ENCODE data around the gene ADGRA1. TPM values are rescaled to one million over a fixed set of nuclear protein-coding genes. Genes with fewer than 3 reads are reported as not detected.

Gene ADGRA1
- total and polyA plus RNA-seq, 10 of the 15 experiments (the other 5 are each of a cell fraction or from before 2014, with no cell fraction given), result not detected

GRCh38 chr10:133104068-133104962 is 16.6 kb downstream of the ADGRA1 start:
- Histone ChIP-seq H3K79me2 (ENCODE audit: control insufficient read depth, insufficient read depth, low read length) (no peaks in the 10 kb centered on the region), H2AFZ (ENCODE audit: control insufficient read depth, low read depth, low read length) (no peak overlapping the region), H3K27ac (ENCODE audit: control insufficient read depth, insufficient read depth) (no peak overlapping the region), H3K9me3 (replicated peaks; ENCODE audit: control insufficient read depth, insufficient read depth, low read length) (no peaks in the 10 kb centered on the region; the same call in 2 of the 3 replicates), H3K9ac (ENCODE audit: control insufficient read depth, insufficient read depth, low read length) (no peak overlapping the region), H3K4me3 (no peak overlapping the region), H3K36me3 (ENCODE audit: control insufficient read depth in 2 of 2, insufficient read depth in 2 of 2, low read length in 1 of 2) (no peaks in the 10 kb centered on the region), H4K20me1 (ENCODE audit: control insufficient read depth, insufficient read depth) (no peaks in the 10 kb centered on the region), H3K4me2 (ENCODE audit: control insufficient read depth, insufficient read depth) (no peak overlapping the region), H3K4me1 (ENCODE audit: control insufficient read depth, insufficient read depth, low read length) (no peaks in the 10 kb centered on the region), H3K27me3 (replicated peaks in 1 of 2; ENCODE audit: control insufficient read depth in 2 of 2, insufficient read depth in 2 of 2, low read length in 1 of 2) (no peaks in the 10 kb centered on the region)
- intact Hi-C loops (cut with micrococcal nuclease; ENCODE audit: unreplicated experiment), result no loop called here
- CTCF ChIA-PET, result no interaction called here
- FAIRE-seq (no peak), DNase-seq (ENCODE audit: low read depth, low spot score) (no peak), ATAC-seq (no peak)
- POLR2A ChIA-PET, result no interaction called here
- WGBS (ENCODE audit: insufficient coverage, insufficient replicate concordance, low lambda C conversion rate, missing lambda C conversion rate), result 48% methylated on average over 34 of the region's 40 CpGs
- BruUV-seq (replicated peaks), result no TSS peak
- SMC1A ChIA-PET (ENCODE audit: uncharacterized antibody, unreplicated experiment), result no interaction called here
- in situ Hi-C loops (cut with MboI), result no loop called here
- RAD21 ChIA-PET (ENCODE audit: unreplicated experiment), result no interaction called here
- TF ChIP-seq ESRRA (IDR thresholded peaks at IDR 0.05; ENCODE audit: low read length), result no peak
- TF ChIP-seq SRF (IDR thresholded peaks at IDR 0.05; ENCODE audit: low read depth in 2 of 2, low read length in 2 of 2), result no peak
- no peak for TF ChIP-seq MTA3 (IDR thresholded peaks at IDR 0.05; ENCODE audit: borderline replicate concordance, low read length)
- TF ChIP-seq MAX (IDR thresholded peaks at IDR 0.05; ENCODE audit: low read depth, low read length), result no peak
- no peak for TF ChIP-seq NR2F1 (conservative IDR thresholded peaks at IDR 0.05)
- TF ChIP-seq STAT3 (IDR thresholded peaks at IDR 0.05; ENCODE audit: low read depth, low read length), result no peak
- TF ChIP-seq MEF2B (IDR thresholded peaks at IDR 0.05; ENCODE audit: partially characterized antibody, poor library complexity, severe bottlenecking), result no peak
- no peak for TF ChIP-seq NR2C1 (IDR thresholded peaks at IDR 0.05)
- no peak for TF ChIP-seq ASH2L (IDR thresholded peaks at IDR 0.05; ENCODE audit: borderline replicate concordance, low read depth)
- no peak for TF ChIP-seq ATF3 (IDR thresholded peaks at IDR 0.05; ENCODE audit: borderline replicate concordance, extremely low read depth, low read depth, low read length)
- TF ChIP-seq EED (IDR thresholded peaks at IDR 0.05; ENCODE audit: low read depth), result no peak
- no peak for TF ChIP-seq CEBPB (IDR thresholded peaks at IDR 0.05; ENCODE audit: borderline replicate concordance in 1 of 2, low read depth in 2 of 2, low read length in 2 of 2)
- TF ChIP-seq USF2 (IDR thresholded peaks at IDR 0.05; ENCODE audit: borderline replicate concordance, low read depth, low read length), result no peak
- no peak for TF ChIP-seq ZBTB11 (CRISPR knock-in tag; IDR thresholded peaks at IDR 0.05)
- no peak for TF ChIP-seq CHD2 (IDR thresholded peaks at IDR 0.05; ENCODE audit: borderline replicate concordance, low read depth, low read length)
- TF ChIP-seq CREB1 (IDR thresholded peaks at IDR 0.05; ENCODE audit: low read depth), result no peak
- no peak for TF ChIP-seq CHD4 (IDR thresholded peaks at IDR 0.05)
